Endometrial microvascular endothelial cells (primary cell): Measurements from ENCODE around the gene WDR48. TPM values are rescaled to one million over a fixed set of nuclear protein-coding genes. Genes with fewer than 3 reads are reported as not detected.

Experiments used
- in situ Hi-C: cut with HindIII; loops from 2 replicates; pipeline ENCODE4 v1.10.0; 2017; ENCODE audit warnings: low sequenced_read_pairs, low pct_unique_long_range_greater_than_20kb; ENCODE audit errors: inconsistent ontology term
- total RNA-seq: library from RNA; depleted of rRNA; stranded (reverse); fragments of >200 nt; gene quantifications from one replicate; pipeline ENCODE4 v1.2.3, GENCODE V29; 2015; ENCODE audit errors: inconsistent ontology term

WDR48 gene
- total RNA-seq, 1 donor from 2014 or later, result 14.8 TPM

DNA sequence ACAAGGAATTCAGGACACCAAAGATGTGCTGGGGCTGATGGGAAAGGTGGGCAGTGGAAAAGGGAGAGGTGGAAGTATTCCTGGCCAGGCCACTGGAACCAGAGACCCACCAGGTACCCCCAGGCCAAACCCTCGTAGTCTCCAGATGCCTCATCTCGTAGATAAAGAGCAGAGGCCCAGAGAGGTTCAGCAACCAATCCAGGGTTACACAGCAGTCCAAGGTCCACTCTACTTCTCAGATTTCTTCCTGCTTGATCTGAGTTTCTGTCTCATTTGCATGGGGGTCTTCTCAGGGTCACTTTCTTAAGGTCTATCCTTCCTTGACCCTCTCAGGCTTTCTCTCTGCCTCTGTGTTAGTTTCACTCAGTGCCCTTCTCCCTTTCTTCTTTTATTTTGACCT, 60.7 kb downstream of the WDR48 start:
- in situ Hi-C loops, result no loop called here

DNA sequence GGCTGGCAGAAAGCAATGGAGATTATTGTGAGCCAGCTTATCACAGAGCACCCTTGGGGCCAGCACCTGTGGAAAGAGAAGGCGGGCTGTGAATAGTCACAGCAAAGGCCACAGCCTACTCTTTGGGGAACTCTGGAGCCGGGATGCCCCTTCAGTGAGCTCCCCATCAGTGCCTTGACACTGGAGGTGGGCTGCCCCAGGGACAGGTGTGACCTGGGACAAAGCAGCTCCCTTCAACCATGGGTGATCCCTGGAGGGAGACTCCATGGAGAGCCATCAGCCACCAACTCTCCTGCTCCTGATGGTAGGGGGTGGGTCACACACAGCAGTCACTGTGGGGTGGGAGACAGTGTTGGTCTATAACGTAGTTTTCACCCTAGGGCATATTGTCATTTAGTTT, 61.5 kb downstream of the WDR48 start:
- in situ Hi-C loops, result no loop called here

DNA sequence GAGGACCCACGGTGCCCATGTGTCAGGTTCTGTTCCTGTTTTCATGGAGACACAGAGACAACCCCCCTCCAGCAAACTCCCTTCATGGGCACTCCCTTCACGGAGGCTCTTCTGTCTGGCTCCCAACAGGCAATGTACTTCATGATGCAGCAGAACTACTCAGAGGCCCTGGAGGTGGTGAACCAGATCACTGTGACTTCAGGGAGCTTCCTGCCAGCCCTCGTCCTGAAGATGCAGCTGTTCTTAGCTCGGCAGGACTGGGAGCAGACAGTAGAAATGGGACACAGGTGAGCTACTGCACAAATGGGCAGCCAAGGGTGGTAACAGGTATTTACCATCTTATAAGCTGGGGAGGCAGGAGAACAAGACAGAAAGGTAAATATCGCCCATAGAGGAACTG, 62.6 kb downstream of the WDR48 start:
- in situ Hi-C loops, result no loop called here

DNA sequence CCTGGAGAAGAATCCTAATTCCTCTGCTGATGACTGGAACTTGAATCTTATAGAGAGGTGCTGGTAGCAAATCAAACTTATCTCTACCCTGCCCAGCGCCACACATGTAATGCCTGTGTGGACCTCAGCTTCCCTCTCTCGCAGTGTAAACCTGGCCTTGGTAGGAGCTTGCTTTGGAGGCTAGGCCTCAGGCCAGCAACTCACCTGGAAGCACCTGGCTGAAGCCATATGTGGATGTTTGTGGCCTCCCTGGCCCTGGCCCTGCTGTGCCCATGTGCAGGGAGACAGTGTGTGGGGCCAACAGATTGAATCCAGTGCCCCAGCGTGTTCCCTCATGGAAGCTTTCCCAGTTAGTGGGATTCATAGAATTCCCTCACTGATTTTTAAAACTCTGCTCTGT, 64.1 kb downstream of the WDR48 start:
- in situ Hi-C loops, result no loop called here

DNA sequence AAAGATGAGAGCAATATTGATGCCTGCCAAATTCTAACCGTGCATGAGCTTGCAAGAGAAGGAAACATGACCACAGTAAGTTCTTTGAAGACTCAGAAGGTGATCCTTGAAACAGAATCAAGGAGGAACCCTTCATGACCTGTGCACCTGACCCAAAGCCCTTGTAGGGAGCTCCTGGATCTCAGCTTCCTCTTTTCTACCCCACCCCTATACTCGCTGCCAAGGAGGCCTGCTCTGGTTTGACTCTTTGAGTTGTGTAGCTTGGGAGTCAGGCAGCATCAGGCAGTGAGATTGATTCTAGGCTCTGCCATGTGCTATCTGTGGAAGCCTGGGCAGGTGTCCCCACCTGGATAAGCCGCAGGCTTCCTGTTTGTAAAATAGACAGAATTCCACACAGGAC, 66.3 kb downstream of the WDR48 start:
- in situ Hi-C loops, result no loop called here

DNA sequence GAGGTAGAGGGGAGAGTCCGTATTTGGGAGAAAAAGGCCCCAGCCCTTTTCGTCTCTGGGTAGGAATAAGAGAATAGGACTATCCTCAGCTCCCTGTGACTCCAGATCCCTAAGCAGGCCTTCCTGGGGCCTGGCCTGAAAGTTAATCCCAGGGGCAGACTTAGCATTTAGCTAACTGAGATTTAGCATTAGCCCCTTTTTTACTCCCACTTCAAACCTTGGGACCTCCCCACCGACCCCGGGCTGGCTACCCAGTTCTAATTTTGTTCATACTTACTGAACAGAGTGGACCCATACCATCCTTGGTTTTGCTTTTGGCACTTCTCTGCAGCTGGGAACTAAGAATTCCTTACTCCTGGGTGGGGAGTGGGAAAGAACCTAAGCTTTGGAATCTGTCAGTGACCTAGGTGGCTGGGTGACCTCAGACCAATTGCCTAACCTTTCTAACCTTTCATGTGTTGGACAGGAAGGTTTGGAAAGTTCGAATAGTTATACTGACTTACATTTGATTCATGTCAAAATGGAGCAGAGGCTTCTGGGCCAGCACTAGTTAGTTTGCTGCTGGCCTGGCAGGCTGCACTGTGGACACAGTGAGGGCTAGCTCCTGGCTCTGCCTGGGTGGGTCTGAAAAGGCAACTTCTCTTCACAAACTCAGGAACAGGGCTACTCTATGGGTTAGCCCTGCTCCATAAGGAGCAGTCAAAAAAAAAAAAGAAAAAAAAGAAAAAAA, 67.3 kb downstream of the WDR48 start:
- in situ Hi-C loops, result no loop called here

DNA sequence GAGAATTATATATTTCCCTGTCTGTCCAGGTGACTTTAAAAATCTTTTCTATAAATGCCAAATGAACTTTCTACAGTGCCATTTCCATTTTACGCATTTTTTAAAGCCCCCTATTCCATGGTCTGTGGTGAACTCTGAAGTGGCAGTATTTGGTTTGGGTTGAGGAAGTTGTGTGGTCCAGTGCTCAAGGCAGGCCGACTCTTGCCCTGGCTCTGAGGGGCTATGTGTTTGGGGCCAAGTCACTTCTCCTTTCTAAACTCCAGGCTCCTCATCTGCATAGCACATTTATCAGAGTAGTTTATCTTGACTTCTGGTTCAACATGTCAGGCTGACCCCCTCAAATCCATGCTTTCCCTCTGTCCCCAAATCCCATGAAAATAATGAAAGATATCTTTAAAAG, 69.8 kb downstream of the WDR48 start:
- in situ Hi-C loops, result no loop called here

DNA sequence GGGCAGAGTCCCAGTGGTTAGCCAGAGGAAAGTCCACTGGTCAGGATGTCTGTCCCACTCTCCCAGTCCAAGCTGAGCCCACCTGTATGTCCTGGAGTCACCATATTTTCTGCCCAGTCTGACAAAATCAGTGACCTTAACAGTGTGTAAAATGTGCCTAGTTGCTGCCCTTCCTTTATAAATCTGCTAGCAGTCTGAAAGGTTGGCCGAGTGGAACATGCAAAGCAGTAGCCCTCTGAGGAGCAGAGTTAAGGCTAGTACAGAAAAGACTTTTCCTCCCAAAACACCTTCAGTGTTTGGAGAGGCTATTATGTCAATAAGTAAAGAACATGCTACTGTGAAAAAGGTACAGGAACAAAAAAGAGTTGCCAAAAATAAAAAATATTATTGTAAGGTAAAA, 71.0 kb downstream of the WDR48 start:
- in situ Hi-C loops, result no loop called here

DNA sequence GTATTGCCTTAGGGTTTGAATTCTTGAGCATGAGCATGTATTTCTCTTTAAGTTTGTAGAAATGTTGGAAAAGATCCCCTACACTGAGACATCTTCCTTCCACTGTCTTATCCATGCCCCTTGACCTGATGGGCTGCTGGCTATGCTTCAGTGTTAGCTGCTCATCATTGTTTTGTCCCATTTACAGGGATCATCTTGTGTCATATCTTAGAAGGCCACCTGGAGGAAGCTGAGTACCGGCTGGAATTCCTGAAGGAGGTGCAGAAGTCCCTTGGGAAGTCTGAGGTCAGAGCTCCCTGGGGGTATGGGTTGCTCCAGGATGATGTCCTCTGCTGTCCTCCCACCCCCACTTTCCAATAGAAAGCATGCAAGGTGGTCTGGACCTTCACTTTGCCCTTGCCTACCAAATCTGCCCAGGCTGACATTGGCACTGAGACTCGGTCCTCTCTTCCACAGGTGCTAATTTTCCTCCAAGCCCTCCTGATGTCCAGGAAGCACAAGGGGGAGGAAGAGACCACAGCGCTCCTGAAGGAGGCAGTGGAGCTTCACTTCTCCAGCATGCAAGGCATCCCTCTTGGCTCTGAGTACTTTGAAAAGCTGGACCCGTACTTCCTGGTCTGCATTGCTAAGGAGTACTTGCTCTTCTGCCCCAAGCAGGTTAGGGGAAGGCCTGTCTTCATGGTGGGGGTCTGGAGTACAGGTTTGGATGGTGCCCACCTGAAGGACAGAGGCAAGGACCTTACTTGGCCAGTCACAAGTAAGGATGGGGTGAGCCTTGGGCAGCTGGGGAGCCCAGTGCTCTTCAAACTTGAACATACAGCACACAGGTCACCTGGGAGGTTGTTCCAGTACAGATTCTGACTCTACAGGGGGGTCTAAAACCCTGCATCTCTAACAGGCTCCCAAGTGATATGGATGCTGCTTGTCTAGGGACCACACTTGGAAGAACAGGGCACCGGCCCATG, 73.3 kb downstream of the WDR48 start:
- in situ Hi-C loops, result loop anchor here (25.0 kb wide), 1 partner anchor 162 kb away; the partner anchor contains the start of gene CX3CR1

DNA sequence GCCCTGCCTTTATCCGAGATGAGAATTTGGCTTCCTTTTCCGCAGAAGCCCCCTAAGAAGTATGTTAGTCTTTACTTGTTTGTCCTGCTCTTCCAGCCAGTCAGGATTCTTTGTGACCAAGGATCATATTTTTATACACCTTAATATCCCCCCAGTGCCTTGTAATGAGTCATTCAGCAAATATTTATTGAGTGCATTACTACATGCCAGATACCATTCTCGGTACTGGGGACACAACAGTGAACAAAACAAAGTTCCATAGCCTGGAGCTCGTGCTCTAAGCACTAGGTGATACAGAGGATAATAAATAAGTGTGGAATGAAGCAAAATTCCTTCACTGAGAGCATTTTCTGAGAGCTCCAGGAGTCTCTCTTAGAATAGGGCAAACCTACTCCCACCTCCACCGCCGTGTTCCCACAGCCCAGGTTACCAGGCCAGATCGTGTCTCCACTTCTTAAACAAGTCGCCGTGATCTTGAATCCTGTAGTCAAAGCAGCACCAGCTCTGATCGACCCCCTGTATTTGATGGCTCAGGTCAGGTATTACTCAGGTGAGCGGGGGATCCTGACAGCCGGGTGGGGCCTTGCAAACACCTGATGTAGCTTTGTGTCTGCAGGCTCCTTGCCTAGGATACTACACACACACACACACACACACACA, 74.2 kb downstream of the WDR48 start:
- in situ Hi-C loops, result loop anchor here (25.0 kb wide), 1 partner anchor 161 kb away; the partner anchor contains the start of gene CX3CR1

DNA sequence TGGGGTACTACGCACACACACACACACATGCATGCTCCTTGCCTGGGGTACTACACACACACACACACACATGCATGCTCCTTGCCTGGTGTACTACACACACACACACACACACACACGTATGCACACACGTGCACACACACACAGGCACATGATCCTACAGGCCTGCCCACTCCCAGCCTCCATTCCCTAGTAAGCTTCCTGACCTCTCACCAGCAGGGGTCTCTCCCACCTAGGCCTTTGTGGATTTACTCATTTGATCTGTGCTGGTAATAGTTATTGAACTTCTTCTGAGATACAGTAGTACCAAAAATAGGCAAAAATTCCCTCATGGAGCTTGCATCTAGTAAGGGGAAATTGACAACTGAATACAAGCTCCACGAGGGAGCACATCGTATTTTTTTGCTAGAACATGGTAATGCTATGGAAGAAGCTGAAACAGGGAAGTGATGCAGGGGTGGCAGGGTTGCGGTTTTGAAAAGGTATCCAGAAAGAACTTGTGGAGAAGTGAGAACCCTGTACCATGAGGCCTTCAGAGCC, 74.8 kb downstream of the WDR48 start:
- in situ Hi-C loops, result loop anchor here (25.0 kb wide), 1 partner anchor 161 kb away; the partner anchor contains the start of gene CX3CR1

DNA sequence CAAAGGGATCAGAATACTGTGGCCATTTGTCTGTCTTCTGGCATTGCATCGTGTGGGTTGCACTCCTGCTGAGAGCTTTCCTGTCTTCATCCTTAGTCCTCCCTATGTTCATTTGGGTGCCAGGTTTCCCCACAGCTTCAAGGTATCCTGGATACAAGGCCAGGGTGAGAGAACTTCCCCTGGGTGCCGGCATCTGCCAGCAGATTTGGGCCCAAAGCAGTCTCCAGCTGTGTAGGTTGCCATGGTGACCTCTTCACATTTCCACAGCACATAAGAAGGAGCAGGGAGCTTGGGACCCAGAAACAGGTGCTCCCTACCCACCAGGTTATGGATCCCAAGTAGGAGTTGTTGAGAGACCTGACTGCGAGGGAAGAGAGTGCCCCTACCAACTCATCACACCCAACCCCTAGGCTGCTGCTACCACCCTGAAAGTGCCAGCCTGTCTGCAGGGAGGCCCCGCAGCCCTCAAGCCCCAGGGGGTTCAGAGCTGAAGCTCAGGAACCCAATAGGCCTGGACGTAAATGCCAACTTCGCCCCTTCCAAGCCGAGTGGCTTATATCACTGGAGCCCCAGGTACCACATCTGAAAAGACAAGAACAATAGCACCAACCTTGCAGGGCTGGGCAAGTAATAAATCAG, 75.6 kb downstream of the WDR48 start:
- in situ Hi-C loops, result loop anchor here (25.0 kb wide), 1 partner anchor 160 kb away; the partner anchor contains the start of gene CX3CR1

DNA sequence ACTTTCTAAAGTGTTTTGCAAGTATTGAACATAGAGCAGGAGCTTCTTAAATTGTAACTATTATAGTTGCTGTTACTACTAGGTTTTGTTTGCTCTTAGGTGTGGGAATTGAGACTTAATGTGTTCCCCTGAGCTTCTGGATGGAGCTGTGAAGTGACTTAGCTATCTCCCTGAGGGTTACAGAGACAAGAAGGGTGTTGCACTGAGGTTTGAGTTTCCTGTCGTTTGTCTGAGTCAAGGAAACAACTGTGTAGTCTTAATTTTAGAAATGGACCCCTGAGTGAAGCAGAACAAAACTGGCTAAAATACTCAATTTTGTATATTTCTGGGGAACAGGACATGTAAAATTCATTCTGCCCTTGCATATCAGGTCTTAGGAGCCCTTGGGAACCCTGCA, 76.1 kb downstream of the WDR48 start:
- in situ Hi-C loops, result loop anchor here (25.0 kb wide), 1 partner anchor 159 kb away; the partner anchor contains the start of gene CX3CR1

DNA sequence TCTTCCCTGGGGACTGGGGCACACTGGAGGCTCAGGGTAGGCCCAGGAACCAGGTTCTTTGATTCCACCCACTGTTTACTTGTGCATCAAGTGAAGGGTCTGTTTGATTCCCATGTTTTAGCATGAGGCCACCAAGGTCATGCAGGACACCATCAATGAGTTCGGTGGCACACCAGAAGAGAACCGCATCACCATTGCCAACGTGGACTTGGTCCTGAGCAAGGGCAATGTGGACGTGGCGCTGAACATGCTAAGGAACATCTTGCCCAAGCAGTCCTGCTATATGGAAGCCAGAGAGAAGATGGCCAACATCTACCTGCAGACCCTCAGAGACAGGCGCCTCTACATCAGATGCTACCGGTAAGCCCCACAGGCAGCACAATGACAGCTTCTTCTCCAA, 77.1 kb downstream of the WDR48 start:
- in situ Hi-C loops, result loop anchor here (25.0 kb wide), 1 partner anchor 158 kb away; the partner anchor contains the start of gene CX3CR1

DNA sequence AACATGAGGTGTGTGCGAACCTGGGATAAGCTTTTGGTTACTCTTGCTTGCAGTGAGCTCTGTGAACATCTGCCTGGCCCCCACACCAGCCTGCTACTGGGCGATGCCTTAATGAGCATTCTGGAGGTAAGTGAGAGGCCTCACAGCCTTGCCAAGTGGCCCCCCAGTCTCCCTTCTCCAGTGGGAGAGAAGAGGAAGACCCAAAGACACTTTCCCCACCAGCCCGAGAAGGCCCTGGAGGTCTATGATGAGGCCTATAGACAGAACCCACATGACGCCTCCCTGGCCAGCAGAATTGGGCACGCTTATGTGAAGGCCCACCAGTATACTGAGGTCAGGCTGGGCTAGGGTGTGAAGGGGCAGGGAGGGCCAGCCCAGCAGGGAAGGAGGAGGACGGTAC, 78.2 kb downstream of the WDR48 start:
- in situ Hi-C loops, result loop anchor here (25.0 kb wide), 1 partner anchor 157 kb away; the partner anchor contains the start of gene CX3CR1

DNA sequence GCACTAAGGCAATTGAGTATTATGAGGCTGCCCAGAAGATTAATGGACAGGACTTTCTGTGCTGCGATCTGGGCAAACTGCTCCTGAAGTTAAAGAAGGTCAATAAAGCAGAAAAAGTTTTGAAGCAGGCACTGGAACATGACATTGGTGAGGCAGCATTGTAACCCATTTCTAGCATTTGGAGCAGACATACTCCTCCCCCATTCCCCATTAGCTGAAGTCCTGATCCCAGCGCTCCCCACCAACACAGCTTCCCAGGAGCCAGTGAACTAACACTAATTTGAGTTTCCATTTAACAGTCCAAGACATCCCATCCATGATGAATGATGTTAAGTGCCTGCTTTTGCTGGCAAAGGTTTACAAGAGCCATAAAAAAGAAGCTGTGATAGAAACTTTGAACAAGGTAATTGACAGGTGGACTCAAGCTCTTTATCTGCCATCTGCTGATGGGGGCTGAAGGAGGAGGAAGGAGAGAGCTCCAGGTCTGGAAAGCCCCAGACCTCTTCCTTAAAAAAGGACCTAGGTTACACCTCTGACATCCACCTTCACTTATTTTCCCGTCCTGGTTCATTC, 79.0 kb downstream of the WDR48 start:
- in situ Hi-C loops, result loop anchor here (25.0 kb wide), 1 partner anchor 157 kb away; the partner anchor contains the start of gene CX3CR1

DNA sequence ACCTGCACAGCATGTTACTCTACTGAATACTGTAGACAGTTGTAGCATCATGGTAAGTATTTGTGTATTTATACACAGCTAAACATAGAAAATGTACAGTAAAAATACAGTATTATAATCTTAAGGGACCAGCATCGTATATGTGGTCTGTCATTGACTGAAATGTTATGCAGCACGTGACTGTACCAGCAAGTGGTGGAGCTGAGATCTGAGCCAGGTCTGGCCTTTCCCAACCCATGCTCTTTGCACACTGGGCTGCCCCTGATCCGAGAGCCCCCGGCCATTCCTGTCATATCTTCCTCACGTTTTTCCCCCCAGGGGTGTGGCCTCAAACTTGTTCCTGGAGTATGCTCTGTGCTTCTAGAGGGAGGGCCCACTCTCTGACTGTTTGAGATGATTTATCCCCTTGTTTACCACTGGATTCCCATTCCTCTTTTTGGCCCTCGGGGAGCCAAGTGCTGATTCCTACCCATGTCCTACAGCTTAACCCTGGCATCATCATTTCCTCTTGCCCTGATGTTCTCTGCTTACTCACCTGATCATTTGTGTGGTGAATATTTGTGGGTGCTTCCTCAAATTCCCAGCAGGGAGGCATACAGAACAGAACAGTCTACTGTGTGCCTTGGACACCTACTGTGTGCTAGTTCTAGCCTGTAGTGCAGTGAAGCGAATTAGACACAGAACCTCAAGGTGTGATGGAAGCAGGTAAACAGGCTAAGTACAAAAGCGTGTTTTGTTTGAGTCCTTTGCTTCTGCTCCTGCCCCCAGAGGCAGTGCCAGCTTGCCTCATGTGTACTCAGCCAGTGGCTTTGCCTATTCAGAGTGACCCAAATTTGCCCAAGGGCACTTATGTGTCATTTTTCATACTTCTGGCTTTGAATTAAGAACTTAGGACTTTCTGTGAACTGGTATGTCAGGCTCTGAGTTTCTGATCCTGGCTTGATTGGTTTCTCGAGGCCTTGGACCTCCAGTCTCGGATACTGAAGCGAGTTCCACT, 80.6 kb downstream of the WDR48 start:
- in situ Hi-C loops, result loop anchor here (25.0 kb wide), 1 partner anchor 155 kb away; the partner anchor contains the start of gene CX3CR1
